ENCODE results near the gene CYP2W1.

Gene CYP2W1, protein sequence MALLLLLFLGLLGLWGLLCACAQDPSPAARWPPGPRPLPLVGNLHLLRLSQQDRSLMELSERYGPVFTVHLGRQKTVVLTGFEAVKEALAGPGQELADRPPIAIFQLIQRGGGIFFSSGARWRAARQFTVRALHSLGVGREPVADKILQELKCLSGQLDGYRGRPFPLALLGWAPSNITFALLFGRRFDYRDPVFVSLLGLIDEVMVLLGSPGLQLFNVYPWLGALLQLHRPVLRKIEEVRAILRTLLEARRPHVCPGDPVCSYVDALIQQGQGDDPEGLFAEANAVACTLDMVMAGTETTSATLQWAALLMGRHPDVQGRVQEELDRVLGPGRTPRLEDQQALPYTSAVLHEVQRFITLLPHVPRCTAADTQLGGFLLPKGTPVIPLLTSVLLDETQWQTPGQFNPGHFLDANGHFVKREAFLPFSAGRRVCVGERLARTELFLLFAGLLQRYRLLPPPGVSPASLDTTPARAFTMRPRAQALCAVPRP

DNA sequence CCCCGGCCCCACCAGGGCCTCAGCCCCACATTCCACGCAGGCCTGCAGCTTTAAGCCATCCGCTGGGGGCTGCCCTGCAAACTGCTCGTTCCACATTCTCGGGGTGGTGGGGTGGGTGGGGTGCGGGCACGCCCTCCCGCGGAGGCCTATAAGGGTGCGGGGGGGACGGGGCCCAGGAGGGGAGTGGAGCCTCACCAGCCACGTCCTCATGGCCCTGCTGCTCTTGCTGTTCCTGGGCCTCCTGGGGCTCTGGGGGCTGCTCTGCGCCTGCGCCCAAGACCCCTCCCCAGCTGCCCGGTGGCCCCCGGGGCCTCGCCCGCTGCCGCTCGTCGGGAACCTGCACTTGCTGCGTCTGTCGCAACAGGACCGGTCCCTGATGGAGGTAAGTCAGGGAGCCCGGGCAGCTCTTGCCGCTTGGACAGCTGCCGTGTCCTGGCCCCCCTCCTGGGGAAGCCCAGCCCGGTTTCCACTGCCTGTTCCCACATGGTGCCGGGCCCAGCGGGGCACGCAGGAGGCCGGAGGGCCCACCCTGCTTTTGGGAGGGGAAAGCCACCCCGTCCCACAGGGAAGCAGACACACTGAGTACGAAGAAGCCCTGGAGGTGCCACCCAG is at the start of gene CYP2W1:
Gene CYP2W1, plus strand, starts transcription at position 178 of the 612 bp plus-strand sequence. Its CDS starts 31 bp downstream, at position 209.
- Histone ChIP-seq H3K9me3 (ENCODE audit: low read depth, low read length) (no peaks in the 10 kb centered on the region), H3K27ac (no peak within 1 kb of the TSS), H3K36me3 (ENCODE audit: insufficient read depth, low read length) (no peaks in the 10 kb centered on the region), H3K4me3 (no peak within 1 kb of the TSS), H3K9ac (ENCODE audit: insufficient read length) (no peak within 1 kb of the TSS)
- DNase-seq (ENCODE audit: low read depth, low spot score) = no peak
- TF ChIP-seq EZH2 (IDR thresholded peaks at IDR 0.05) (no peak), FOXP2 (optimal IDR thresholded peaks at IDR 0.05; ENCODE audit: control extremely low read depth, extremely low read length, insufficient read depth) (no peak), POLR2AphosphoS5 (IDR thresholded peaks at IDR 0.05; ENCODE audit: borderline replicate concordance, low read depth, low read length) (no peak)

DNA sequence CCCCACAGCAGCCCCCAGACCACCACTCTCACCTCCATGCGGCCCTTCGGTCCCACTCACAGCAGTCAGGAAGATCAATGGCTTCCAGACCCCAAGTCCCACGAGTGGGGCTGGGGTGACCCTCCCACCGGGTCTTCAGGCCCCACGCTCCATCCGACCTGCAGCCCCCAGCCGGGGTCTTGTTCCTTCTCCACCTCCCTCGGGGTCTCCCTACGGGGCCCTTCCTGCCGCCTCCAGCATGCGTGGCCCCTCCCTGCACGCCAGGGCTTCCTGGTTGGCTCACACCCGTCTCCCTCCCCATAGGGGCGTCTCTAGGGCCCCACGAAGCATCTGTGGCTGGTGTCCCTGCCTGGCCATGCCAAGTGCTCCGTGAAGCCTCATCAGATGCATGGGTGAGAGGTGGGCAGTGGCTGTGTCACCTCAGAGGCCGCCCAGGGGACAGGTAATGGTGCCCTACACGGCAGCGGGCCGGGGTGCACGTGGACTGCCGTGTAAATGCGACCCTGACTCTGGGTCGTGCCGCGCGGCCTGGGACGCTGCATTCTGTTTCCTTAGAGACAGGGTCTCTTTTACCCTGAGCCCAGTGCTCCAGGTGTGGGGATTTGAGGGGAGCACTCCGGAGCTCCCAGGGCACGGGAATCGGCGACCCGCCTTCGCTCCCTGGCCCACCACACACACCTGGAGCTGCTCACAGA is 48.4 kb upstream of the CYP2W1 start:
- Histone ChIP-seq H3K9me3 (ENCODE audit: low read depth, low read length) (no peaks in the 10 kb centered on the region), H3K36me3 (ENCODE audit: insufficient read depth, low read length) (no peaks in the 10 kb centered on the region), H3K4me3 (no peak overlapping the region), H3K9ac (ENCODE audit: insufficient read length) (no peak overlapping the region), H3K27ac (no peak overlapping the region)
- no peak for DNase-seq (ENCODE audit: low read depth, low spot score)
- no peak for TF ChIP-seq EZH2 (IDR thresholded peaks at IDR 0.05)
- no peak for TF ChIP-seq FOXP2 (optimal IDR thresholded peaks at IDR 0.05; ENCODE audit: control extremely low read depth, extremely low read length, insufficient read depth)
- TF ChIP-seq POLR2AphosphoS5 (IDR thresholded peaks at IDR 0.05; ENCODE audit: borderline replicate concordance, low read depth, low read length) = no peak

DNA sequence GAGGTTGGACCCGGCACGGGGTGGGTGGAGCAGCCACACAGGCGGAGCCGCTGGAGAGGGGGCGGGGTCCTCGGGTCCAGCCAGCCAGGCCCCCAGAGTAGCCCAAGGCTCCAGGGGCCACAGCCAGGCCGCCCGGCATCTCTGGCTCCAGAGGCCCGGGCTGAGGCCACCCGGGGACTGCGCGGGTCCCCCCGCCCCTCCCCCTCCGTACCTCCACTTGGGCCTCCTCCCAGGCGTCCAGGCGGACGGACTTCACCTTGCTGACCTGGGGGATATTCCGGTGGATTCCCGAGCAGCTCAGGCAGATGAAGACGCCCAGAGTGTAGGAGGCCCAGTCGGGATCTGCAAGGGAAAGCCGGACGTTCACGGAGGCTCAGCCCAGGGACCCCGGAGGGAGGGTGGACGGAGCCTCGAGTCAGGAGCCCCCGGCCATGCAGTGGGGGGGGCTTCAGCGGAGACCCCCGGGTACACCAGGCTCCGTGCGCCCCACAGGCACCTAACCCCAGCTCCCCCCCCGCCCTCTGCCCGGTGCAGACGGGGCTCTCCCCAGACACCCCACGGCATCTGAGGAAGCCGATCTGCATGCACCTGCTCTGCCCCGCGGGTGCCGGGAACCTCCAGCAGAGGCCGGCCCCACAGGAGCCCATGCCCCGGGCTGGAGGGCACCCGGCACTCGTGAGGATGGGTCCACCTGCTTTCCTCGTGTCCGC is 47.7 kb upstream of the CYP2W1 start:
- Histone ChIP-seq H3K4me3 (no peak overlapping the region), H3K36me3 (ENCODE audit: insufficient read depth, low read length) (no peaks in the 10 kb centered on the region), H3K27ac (no peak overlapping the region), H3K9me3 (ENCODE audit: low read depth, low read length) (no peaks in the 10 kb centered on the region), H3K9ac (ENCODE audit: insufficient read length) (no peak overlapping the region)
- TF ChIP-seq POLR2AphosphoS5 (IDR thresholded peaks at IDR 0.05; ENCODE audit: borderline replicate concordance, low read depth, low read length) (no peak), FOXP2 (optimal IDR thresholded peaks at IDR 0.05; ENCODE audit: control extremely low read depth, extremely low read length, insufficient read depth) (no peak), EZH2 (IDR thresholded peaks at IDR 0.05) (no peak)
- DNase-seq (ENCODE audit: low read depth, low spot score) = no peak

DNA sequence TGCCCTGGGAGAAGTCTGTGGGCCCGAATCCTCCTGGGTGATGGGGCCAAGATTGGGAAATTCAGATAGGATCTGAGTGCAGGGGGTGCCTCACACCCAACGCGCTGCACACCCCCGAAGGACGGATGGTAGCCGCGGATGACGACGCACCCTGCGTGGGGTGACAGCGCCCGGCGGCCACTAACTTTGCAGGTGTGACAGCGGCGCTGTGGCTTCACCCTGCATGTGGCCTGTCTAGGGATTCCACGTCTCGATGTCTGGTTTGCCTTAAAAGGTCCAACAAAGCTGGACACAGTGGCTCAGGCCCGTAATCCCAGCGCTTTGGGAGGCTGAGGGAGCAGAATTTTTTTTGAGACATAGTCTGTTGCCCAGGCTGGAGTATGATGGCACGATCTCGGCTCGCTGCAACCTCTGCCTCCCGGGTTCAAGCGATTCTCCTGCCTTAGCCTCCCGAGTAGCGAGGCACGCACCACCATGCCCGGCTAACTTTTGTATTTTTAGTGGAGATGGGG is 47.1 kb upstream of the CYP2W1 start:
- Histone ChIP-seq H3K9ac (ENCODE audit: insufficient read length) (no peak overlapping the region), H3K27ac (no peak overlapping the region), H3K9me3 (ENCODE audit: low read depth, low read length) (no peaks in the 10 kb centered on the region), H3K36me3 (ENCODE audit: insufficient read depth, low read length) (no peaks in the 10 kb centered on the region), H3K4me3 (no peak overlapping the region)
- TF ChIP-seq POLR2AphosphoS5 (IDR thresholded peaks at IDR 0.05; ENCODE audit: borderline replicate concordance, low read depth, low read length) (no peak), EZH2 (IDR thresholded peaks at IDR 0.05) (no peak), FOXP2 (optimal IDR thresholded peaks at IDR 0.05; ENCODE audit: control extremely low read depth, extremely low read length, insufficient read depth) (no peak)
- no peak for DNase-seq (ENCODE audit: low read depth, low spot score)

DNA sequence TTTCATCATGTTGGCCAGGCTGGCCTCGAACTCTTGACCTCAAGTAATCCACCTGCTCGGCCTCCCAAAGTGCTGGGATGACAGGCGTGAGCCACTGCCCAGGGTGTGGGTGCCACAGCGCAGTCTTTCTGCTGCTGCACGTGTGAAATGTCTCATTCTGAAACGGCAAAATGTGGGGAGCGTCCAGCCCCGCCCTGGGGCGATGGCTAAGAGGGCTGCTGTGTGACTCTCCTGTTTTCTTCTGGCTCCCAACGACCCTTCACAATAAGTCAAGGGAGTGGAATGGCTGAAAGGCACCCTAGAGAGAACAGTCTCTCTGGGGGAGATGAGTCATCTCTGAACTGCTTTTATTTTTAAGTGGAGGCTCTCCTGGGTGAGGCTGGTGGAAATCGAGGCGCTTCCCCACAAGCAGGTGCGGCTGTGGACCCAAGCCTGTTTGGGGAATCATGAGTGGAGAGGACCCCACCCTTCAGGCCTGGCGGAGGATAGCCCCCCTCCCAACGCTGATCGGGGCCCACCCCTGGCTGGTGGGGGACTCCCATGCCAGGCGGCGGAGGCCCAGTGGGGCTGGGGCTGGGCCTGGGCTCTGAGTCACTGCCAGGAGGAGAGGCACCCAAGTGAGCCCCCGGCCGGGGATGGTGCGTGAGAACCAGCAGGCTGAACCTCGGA is 46.5 kb upstream of the CYP2W1 start:
- H3K27ac ChIP-seq = no peak overlapping the region
- no peak for DNase-seq (ENCODE audit: low read depth, low spot score)
- H3K36me3 ChIP-seq (ENCODE audit: insufficient read depth, low read length) = no peaks in the 10 kb centered on the region
- H3K9me3 ChIP-seq (ENCODE audit: low read depth, low read length) = no peaks in the 10 kb centered on the region
- H3K4me3 ChIP-seq = no peak overlapping the region
- H3K9ac ChIP-seq (ENCODE audit: insufficient read length) = no peak overlapping the region
- TF ChIP-seq EZH2 (IDR thresholded peaks at IDR 0.05) = no peak
- no peak for TF ChIP-seq POLR2AphosphoS5 (IDR thresholded peaks at IDR 0.05; ENCODE audit: borderline replicate concordance, low read depth, low read length)
- TF ChIP-seq FOXP2 (optimal IDR thresholded peaks at IDR 0.05; ENCODE audit: control extremely low read depth, extremely low read length, insufficient read depth) = no peak

DNA sequence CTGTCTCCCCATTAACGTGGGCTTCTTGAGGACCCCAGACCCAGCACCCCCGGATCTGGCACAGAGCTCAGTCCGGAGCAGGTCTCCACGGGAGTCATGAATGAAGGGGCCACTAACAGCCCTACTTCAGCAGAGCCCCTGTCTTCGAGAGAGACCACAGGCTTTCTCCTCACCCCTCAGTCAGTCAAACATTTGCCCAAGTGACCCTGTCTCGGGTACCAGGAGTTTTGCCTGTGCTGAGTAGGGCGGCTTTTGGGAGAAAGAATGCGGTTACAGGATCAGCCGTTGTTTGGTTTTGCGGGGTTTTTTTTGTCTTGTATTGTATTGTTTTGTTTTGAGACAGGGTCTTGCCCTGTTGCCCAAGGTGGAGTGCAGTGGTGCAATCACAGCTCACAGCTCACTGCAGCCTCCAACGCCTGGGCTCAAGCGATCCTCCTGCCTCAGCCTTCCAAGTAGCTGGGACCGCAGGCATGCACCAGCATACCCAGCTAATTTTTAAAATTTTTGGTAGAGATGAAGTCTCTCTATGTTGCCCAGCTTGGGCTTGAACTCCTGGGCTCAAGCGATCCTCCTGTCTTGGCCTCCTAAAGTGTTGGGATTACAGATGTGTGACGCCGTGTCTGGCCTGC is 45.0 kb upstream of the CYP2W1 start:
- no peak for TF ChIP-seq FOXP2 (optimal IDR thresholded peaks at IDR 0.05; ENCODE audit: control extremely low read depth, extremely low read length, insufficient read depth)
- TF ChIP-seq POLR2AphosphoS5 (IDR thresholded peaks at IDR 0.05; ENCODE audit: borderline replicate concordance, low read depth, low read length) = no peak
- TF ChIP-seq EZH2 (IDR thresholded peaks at IDR 0.05) = no peak
- no peak overlapping the region for H3K27ac ChIP-seq
- no peak overlapping the region for H3K9ac ChIP-seq (ENCODE audit: insufficient read length)
- H3K36me3 ChIP-seq (ENCODE audit: insufficient read depth, low read length) = no peaks in the 10 kb centered on the region
- H3K4me3 ChIP-seq = no peak overlapping the region
- no peaks in the 10 kb centered on the region for H3K9me3 ChIP-seq (ENCODE audit: low read depth, low read length)
- no peak for DNase-seq (ENCODE audit: low read depth, low spot score)

DNA sequence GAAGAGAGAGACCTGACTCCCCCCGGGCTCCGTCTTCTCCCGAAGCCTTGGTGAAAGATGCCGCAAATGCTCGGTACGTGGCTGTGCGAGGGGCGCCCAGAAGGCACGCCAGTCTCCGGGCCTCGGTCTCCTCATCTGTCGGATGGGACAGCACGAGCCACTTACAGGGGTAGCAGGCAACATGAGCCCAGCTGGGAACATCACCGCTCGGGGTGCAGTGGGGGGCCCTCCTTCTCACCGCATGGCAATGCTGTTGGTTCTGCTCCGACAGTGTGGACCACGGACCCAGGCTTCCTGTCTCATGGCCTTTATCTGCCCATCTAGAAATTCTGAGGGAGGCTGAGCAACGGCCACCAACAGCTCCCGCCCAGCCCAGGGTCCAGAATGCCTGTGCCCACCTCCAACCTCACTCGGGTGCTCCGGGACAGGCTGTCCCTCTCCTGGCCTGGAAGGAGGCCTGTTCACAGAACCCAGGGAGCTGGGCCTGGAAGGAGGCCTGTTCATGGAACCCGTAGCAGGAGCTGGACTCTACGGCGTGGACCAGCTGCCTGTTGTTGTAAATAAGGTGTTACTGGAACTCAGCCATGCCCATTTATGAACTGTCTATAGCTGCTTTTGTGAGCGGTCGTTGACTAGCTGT is 44.3 kb upstream of the CYP2W1 start:
- no peak for TF ChIP-seq FOXP2 (optimal IDR thresholded peaks at IDR 0.05; ENCODE audit: control extremely low read depth, extremely low read length, insufficient read depth)
- TF ChIP-seq POLR2AphosphoS5 (IDR thresholded peaks at IDR 0.05; ENCODE audit: borderline replicate concordance, low read depth, low read length) = no peak
- no peak for TF ChIP-seq EZH2 (IDR thresholded peaks at IDR 0.05)
- H3K36me3 ChIP-seq (ENCODE audit: insufficient read depth, low read length) = no peaks in the 10 kb centered on the region
- H3K9ac ChIP-seq (ENCODE audit: insufficient read length) = no peak overlapping the region

More for the DNA sequence above, 44.3 kb upstream of the CYP2W1 start:
- no peak overlapping the region for H3K4me3 ChIP-seq
- no peak overlapping the region for H3K27ac ChIP-seq
- H3K9me3 ChIP-seq (ENCODE audit: low read depth, low read length) = no peaks in the 10 kb centered on the region
- no peak for DNase-seq (ENCODE audit: low read depth, low spot score)

Data from SK-N-MC (cell line).